GM19324 (cell line): ENCODE results near the gene CEP63.

Experiments used
- ATAC-seq: cut with Tn5 transposase; IDR thresholded peaks from one replicate; pipeline ENCODE4 v1.9.1; 2021; ENCODE audit warnings: mild to moderate bottlenecking, moderate library complexity; ENCODE audit not compliant: unreplicated experiment, low FRiP score

CEP63 gene

DNA sequence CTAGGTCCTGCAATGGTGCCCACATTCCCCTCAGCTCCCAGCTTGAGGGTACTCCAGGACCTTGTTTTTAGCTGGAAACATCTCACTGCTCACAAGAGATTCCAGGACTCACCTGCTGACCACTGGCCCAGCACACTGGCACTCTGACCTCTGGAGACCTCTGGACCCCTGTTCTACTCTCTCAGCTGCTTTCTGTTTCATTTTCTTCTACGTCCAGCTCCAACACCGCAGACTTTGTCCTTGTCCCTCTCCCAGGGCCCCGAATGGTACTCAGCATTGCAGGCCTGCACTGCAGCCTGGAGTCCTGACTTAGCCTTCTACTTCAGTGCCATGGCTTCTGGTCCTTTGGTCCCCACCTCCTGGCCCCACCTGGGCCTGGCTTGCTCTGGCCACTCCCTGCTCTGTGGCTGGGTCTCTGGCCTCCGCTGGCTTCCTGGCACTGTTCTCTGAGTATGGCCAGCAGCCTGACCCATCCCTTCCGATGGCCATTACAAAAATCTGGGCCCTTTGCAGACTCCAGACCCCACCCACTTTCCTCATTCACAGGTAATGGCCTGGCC is 137.0 kb downstream of the CEP63 start:
- no peak for ATAC-seq

DNA sequence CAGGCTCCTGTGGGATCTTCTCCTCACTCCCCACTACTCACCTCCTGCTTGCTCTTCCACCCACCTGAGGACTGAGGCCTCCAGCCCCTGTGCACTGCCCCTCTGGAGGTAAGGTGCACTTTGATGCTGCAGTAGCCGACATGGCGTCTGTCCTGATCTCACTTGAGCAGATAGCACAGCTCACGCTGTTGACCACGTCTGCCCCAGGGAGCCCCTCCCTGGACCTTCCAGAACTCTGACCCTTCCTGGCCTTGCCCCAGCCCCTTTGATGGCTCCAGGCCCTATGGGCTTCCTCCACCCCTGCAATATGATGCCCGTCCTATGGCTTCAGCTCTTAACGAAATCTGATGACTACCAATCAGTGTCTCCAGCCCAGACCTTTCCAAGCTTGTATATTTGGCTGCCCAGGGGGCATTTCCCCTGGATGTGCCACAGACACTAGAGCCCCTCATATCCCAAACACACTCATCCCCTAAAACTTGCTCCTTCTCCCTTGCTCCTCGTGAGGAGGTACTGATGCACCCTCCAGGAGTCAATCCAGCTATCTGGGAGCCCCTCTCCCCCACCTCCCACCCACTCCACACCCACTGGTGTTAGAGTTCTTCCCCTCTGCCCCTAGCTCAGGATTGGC is 137.9 kb downstream of the CEP63 start:
- ATAC-seq: no peak
